Loucy (cell line): ENCODE data around the gene SLC9A6.
"Not testable (repeated sequence)": the region's sequence is repeated elsewhere in the genome, so short reads cannot be mapped to it uniquely, and the experiment has no call there.

Source experiments
- H2AFZ ChIP-seq: fragments of 200-600 bp; sonication (generic); 2 replicates; pipeline ENCODE4 v1.6.0; 2016; ENCODE audit warnings: antibody characterized with exemption, mild to moderate bottlenecking, low read length, moderate library complexity
- H3F3A ChIP-seq: fragments of 200-600 bp; 2 replicates; pipeline ENCODE4 v1.6.0; 2016; ENCODE audit warnings: antibody characterized with exemption, low read depth, mild to moderate bottlenecking
- H3K27me3 ChIP-seq: fragments of 200-600 bp; sonication (generic); 2 replicates; pipeline ENCODE4 v1.6.1; 2014; ENCODE audit warnings: low read length, mild to moderate bottlenecking; ENCODE audit not compliant: insufficient read depth, poor library complexity, severe bottlenecking
- H3K36me3 ChIP-seq: fragments of 200-600 bp; sonication (generic); 2 replicates; pipeline ENCODE4 v1.6.1; 2016; ENCODE audit warnings: low read length; ENCODE audit not compliant: insufficient read depth
- H3K4me1 ChIP-seq: fragments of 200-600 bp; sonication (generic); 2 replicates; pipeline ENCODE4 v1.5.1; 2014; ENCODE audit warnings: low read length, mild to moderate bottlenecking; ENCODE audit not compliant: insufficient read depth, poor library complexity, severe bottlenecking
- H3K4me2 ChIP-seq: fragments of 200-600 bp; sonication (generic); 2 replicates; pipeline ENCODE4 v1.6.0; 2014; ENCODE audit warnings: antibody characterized with exemption, low read length, low read depth, mild to moderate bottlenecking; ENCODE audit not compliant: poor library complexity, severe bottlenecking
- H3K4me3 ChIP-seq: fragments of 200-600 bp; sonication (generic); 2 replicates; pipeline ENCODE4 v1.5.1; 2014; ENCODE audit warnings: low read length, mild to moderate bottlenecking, mixed read lengths; ENCODE audit not compliant: poor library complexity, severe bottlenecking
- H3K79me2 ChIP-seq: fragments of 200-600 bp; sonication (generic); 2 replicates; pipeline ENCODE4 v1.6.1; 2014; ENCODE audit warnings: low read length; ENCODE audit not compliant: insufficient read depth
- H3K9ac ChIP-seq: fragments of 200-600 bp; sonication (generic); 2 replicates; pipeline ENCODE4 v1.6.0; 2014; ENCODE audit warnings: mild to moderate bottlenecking, low read depth, low read length, moderate library complexity; ENCODE audit not compliant: poor library complexity, severe bottlenecking
- H3K9me2 ChIP-seq: fragments of 200-600 bp; sonication (generic); replicated peaks from 2 replicates; pipeline ENCODE4 v1.6.1; 2016; ENCODE audit warnings: low read depth, low read length, mixed read lengths
- H3K9me3 ChIP-seq: fragments of 200-600 bp; sonication (generic); 2 replicates; pipeline ENCODE4 v1.6.1; 2014; ENCODE audit warnings: mild to moderate bottlenecking, antibody characterized with exemption, low read length, low read depth; ENCODE audit not compliant: insufficient read depth
- H4K20me1 ChIP-seq: fragments of 200-600 bp; sonication (generic); 2 replicates; pipeline ENCODE4 v1.6.0; 2014; ENCODE audit warnings: antibody characterized with exemption, low read length, mild to moderate bottlenecking; ENCODE audit not compliant: insufficient read depth, poor library complexity, severe bottlenecking
- CTCF ChIP-seq: fragments of 200-600 bp; sonication (generic); conservative IDR thresholded peaks from 2 replicates; pipeline ENCODE4 v1.5.1; 2014; ENCODE audit warnings: mild to moderate bottlenecking, antibody characterized with exemption, low read length
- EZH2phosphoT487 ChIP-seq: fragments of 200-600 bp; IDR thresholded peaks from 2 replicates; pipeline ENCODE4 v1.6.1; 2018; ENCODE audit warnings: antibody characterized with exemption, mild to moderate bottlenecking, moderate library complexity, borderline replicate concordance

SLC9A6 gene

GRCh38 chrX:136080766-136081165 is 95.5 kb downstream of the SLC9A6 start:
- Histone ChIP-seq H3F3A (no peaks in the 10 kb centered on the region), H2AFZ (no peak overlapping the region), H3K36me3 (no peaks in the 10 kb centered on the region), H3K9me2 (no peaks in the 10 kb centered on the region), H3K27me3 (no peaks in the 10 kb centered on the region), H3K4me3 (no peak overlapping the region), H3K9me3 (no peaks in the 10 kb centered on the region), H4K20me1 (no peaks in the 10 kb centered on the region), H3K4me2 (no peak overlapping the region), H3K9ac (no peak overlapping the region), H3K79me2 (no peaks in the 10 kb centered on the region), H3K4me1 (no peaks in the 10 kb centered on the region)
- no peak for TF ChIP-seq CTCF
- no peak for TF ChIP-seq EZH2phosphoT487

- Histone ChIP-seq H3K27me3 (no peaks in the 10 kb centered on the region), H3K36me3 (no peaks in the 10 kb centered on the region), H3K9ac (no peak overlapping the region), H3K4me2 (no peak overlapping the region), H3K4me1 (no peaks in the 10 kb centered on the region), H3K4me3 (no peak overlapping the region), H3K9me2 (no peaks in the 10 kb centered on the region), H4K20me1 (no peaks in the 10 kb centered on the region), H3K79me2 (no peaks in the 10 kb centered on the region), H2AFZ (no peak overlapping the region), H3F3A (no peaks in the 10 kb centered on the region), H3K9me3 (no peaks in the 10 kb centered on the region)
- no peak for TF ChIP-seq EZH2phosphoT487
- TF ChIP-seq CTCF: no peak
These were observed 101.3 kb downstream of the SLC9A6 start for GRCh38 chrX:136086521-136086920.

GRCh38 chrX:136091898-136092297 is 106.7 kb downstream of the SLC9A6 start:
- not testable (repeated sequence) for H3K4me3 ChIP-seq, H2AFZ ChIP-seq

GRCh38 chrX:136094962-136095361 is 109.7 kb downstream of the SLC9A6 start:
- H3K4me2 ChIP-seq: no peak overlapping the region
- no peaks in the 10 kb centered on the region for H3K9me3 ChIP-seq
- H3K36me3 ChIP-seq: no peaks in the 10 kb centered on the region
- no peaks in the 10 kb centered on the region for H3F3A ChIP-seq
- TF ChIP-seq EZH2phosphoT487: no peak
- no peak for TF ChIP-seq CTCF
- no peaks in the 10 kb centered on the region for H3K9me2 ChIP-seq
- H3K4me3 ChIP-seq: no peak overlapping the region
- H2AFZ ChIP-seq: no peak overlapping the region
- H4K20me1 ChIP-seq: no peaks in the 10 kb centered on the region
- no peak overlapping the region for H3K9ac ChIP-seq
- H3K4me1 ChIP-seq: no peaks in the 10 kb centered on the region
- H3K79me2 ChIP-seq: no peaks in the 10 kb centered on the region
- no peaks in the 10 kb centered on the region for H3K27me3 ChIP-seq

More at GRCh38 chrX:136091898-136092297, 106.7 kb downstream of the SLC9A6 start:
- H3K9me2 ChIP-seq, H3K79me2 ChIP-seq, H3K36me3 ChIP-seq, H4K20me1 ChIP-seq, H3K9ac ChIP-seq, H3K27me3 ChIP-seq, H3F3A ChIP-seq, H3K4me2 ChIP-seq, H3K4me1 ChIP-seq, H3K9me3 ChIP-seq: not testable (repeated sequence)
